DMS53 (cell line): ENCODE results near the gene SLC25A47.
A peak's percentile ranks its signal among the peaks of the same experiment; 100 is the strongest.
"Not testable (repeated sequence)": the region's sequence is repeated elsewhere in the genome, so short reads cannot be mapped to it uniquely, and the experiment has no call there.

Experiments
- DNase-seq: peaks from one replicate; lab custom pipeline; 2025; lab: John Stamatoyannopoulos, UW

The SLC25A47 gene

DNA sequence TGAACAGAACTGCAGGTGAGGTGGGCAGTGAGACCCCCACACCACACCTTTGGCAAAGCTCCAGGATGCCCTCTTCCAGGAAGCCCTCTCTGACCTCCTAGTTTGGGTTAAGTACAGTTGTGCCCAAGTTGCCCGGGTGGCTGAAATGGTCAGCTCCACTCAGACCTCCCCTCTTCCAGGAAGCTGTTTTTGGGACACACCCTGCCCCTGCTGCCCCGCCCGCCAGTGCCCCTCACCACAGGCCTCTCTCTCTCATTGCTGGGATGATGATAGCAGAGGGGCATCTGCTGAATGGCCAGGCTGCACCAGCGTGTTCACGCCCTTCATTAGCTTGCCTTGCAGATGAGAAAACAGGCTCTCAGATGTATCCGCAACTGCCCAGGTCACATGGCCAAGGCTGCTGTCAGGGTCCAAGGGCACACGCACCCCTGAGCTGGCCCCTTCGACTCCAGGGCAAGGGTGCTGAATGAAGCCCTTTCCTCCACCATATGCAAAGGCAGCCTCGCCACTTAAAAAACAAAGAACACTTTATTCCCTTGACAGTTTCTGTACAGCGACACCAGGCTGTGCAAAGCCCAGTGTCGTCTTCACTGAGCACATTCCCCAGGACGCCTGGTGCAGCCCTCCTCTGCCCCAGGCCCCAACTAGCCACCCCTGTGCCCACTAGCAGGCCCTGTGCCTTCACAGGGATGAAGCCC lies 32.4 kb upstream of the SLC25A47 start:
- no peak for DNase-seq

DNA sequence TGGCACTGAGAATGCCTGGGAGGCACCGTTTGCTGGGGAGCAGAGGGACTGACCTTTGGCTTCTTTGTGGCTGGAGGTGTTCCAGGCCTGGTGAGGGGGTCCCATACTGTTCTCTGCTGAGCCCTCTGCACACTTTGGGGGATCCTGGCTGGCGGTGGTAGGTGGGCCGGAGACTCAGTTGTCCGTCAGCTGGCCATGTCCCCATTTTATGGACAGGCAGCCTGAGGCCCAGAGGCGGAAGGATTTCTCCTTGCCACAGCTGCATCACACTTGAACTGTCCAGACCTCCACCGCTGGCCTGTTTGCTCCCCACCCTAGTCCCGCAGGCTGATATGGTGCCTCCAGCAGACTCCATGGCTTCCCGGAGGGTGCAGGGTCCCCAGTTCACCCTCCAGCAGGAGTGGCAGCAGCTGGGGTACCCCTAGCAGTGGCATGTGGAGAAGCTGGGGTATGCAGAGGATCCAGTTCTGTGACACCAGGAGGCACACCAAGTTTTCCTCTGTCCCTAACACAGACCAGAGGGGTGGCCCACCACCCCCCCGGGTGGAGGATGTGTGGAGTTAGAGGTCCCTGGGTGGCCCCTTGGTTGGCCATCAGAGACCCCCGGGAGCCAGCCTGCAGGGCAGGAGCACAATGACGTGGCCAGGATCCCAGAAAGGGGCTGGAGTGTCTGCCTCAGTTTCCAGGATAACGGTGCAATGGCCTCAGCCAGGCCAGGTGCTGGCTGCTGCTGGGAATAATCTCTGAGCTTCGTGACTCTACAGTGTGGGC lies 31.6 kb upstream of the SLC25A47 start:
- DNase-seq: no peak

DNA sequence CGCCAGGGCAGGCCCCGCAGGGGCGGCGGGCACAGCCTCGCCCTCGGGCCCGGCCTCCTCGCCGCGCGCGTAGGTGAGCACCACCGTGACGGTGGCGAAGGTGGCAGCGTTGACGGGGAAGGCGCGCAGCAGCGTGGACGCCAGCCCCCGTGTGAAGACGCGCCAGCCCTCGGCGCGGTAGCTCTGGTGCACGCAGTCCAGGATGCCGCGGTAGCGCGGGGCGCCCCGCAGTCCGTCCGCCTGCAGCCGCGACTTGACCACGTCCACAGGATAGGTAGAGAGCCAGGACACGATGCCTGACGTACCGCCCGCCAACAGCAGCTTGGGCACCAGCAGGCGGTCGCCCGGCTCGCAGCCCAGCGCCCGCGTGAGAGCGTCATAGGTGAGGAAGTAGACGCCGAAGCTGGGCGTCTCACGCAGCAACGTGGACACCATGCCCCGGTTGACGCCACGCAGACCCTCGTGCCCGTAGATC lies 30.8 kb upstream of the SLC25A47 start:
- DNase-seq: no peak

DNA sequence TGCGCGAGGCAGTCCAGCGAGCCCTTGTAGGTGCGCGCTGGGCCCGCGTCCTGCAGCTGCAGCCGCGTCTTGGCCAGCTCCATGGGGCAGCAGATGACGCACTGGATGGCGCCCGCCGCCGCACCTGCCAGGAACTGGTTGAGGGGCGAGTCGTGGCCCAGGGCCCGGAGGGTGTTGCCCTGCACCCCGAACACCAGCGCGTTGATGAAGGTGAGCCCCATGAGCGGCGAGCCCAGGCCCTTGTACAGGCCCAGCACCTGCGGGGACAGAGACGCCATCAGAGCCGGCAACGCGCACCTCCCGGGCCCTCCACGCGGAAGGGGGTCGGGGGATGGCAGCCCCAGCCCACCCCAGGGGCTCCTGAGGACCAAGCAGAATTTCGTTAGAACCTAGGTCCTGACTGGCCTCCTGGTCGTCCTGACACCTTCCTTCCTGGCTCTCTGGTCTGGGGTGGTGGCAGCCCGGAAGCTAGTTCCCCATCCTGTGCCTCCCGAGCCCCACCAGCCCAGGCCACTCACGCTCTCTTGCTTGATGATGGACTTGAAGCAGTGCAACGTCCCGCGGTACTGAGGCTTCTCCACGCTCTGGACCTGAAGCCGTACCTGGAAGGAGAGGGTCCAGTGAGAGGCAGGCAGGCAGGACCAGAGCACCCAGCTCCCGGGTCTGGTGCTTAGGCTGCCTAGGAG lies 30.2 kb upstream of the SLC25A47 start:
- no peak for DNase-seq

DNA sequence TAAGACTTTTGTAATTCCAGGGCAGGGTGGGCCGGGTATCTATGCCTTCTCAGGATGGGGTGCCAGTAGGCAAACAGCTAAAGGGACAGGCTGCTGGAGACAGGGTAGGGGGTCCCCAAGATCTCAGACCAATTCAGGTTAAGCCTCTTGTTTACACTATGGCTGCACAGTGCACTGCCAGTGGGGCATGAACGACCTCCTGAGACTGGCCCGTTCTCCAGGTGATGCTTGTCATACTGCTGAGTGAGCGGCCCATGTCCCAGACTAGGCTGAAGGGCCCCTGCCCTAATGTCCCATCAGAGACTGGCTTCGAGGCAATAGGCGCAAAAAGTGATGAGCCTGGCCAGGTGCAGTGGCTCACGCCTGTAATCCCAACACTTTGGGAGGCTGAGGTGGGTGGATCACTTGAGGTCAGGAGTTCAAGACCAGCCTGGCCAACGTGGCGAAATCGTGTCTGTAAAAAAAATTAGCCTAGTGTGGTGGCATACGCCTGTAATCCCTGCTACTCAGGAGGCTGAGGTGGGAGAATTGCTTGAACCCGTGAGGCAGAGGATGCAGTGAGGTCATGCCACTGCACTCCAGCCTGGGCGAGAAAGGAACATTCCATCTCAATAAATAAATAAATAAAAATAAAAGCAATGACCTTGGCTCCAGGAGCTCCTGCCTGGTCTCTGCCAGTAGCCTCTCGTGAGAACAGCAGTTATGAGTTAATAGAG lies 29.5 kb upstream of the SLC25A47 start:
- DNase-seq: no peak

DNA sequence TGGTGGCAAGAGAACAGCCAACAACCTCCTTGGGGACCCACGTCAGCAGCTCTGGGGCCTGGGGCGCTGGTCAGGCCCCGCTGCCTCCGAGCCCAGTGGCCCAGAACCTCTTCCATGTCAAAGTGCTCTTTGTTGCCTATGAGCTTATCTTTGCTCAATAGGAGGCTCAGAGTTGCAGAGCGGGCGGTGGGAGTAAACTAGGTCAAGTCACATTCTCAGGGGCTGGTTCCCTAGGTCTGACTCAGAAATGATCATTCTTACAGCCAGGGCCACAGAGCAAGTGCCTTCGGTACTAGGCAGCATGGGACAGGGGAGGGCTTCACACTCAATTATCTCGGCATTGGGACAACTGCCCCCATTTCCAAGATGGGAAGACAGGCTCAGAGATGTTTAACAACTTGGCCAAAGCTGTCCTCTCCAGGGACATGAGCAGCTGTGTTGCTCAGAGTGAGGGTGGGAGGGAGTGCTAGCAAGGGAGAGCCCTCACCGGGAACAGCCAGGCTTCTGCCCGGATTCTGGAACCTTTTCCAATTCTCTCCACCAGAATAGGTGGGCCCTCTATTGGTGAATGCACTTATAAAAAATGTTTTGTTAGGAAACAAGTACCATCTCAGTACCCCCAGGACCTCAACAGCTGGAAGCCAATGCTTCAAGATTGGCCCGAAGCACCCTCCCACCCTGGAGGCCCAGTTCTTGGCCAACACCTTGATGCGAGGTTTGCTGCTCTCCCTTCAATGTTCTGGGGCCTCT lies 28.8 kb upstream of the SLC25A47 start:
- no peak for DNase-seq

DNA sequence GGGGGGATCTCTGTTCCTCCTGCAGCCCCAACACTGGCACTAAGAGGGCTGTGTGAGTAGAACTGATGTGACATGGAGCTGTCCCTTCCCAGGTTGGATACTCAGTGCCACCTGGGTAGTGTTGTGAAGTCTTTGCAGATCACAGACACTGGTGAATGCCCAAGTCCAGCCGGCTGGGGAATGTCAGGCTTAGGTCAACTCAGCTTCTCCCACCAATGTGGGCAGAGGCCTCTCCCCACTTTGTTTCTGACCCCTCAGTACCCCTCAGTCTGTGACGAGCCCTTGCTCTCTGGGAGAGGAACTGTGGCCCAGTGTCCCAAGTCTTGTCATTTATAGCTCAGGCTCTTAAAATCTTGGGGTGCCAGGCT lies 28.2 kb upstream of the SLC25A47 start:
- DNase-seq: no peak

DNA sequence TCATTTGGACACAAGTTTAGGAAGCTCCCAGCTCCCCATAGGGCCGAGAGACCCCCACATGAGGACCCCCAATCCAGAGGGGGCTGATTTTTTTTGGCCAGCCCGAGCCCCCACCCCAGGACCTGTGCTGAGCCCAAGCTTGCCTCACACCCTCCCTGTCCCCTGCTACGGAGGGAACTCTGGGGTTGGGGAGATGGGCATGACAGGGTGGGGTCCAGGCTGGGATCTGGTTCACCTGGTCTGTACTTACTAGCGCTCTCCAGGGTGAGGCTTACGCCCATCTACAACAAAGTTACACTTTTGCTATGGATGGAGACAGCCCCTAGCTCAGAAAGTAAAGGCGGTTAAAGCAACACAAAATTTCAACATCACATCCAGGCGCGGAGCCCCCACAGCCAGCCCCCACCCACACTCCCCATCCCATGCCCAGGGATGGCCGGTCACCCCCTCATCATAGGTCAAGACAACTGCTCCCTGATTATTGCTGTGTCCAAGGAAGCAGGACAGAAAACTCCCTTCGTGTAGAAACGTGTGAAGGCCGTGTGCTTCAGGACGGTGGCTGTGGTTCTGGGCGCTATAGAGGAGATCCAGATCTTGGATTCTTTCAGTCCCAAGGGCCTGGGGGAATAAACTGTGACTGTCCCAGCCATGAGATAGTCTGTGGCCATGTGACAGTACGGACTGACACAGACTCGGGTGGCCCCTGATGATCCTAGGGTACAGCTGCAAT lies 27.6 kb upstream of the SLC25A47 start:
- DNase-seq: no peak

DNA sequence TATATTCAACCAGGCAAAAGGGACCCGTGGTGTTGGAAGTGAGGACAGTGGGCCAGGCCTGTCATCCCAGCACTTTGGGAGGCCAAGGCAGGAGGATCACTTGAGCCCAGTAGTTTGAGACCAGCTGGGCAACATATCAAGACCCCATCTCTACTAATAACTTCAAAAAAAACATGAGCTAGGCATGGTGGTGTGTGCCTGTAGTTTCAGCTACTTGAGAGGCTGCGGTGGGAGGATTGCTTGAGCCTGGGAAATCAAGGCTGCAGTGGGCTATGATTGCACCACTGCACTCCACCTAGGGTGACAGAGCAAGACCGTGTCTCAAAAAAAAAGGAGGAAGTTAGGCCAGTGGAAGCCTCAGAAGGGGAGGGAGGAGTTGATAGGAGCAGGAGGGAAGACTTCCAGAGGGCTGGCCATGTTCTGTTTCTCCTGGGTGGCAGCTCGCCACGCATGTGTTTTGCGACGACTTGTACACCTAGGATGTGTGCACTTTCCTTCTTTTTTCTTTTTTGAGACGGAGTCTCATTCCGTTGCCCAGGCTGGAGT lies 27.0 kb upstream of the SLC25A47 start:
- DNase-seq: no peak

DNA sequence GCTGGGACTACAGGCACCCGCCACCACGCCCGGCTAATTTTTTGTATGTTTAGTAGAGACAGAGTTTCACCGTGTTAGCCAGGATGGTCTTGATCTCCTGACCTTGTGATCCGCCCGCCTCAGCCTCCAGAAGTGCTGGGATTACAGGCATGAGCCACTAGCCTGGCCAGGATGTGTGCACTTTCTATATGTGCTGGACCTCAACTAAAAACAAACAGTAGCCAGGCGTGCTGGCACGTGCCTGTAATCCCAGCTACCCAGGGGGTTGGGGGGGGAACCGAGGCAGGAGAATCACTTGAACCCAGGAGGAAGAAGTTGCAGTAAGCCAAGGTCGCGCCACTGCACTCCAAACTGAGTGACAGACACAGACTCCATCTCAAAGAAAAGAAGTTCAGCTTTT lies 26.4 kb upstream of the SLC25A47 start:
- DNase-seq: not testable (repeated sequence)

DNA sequence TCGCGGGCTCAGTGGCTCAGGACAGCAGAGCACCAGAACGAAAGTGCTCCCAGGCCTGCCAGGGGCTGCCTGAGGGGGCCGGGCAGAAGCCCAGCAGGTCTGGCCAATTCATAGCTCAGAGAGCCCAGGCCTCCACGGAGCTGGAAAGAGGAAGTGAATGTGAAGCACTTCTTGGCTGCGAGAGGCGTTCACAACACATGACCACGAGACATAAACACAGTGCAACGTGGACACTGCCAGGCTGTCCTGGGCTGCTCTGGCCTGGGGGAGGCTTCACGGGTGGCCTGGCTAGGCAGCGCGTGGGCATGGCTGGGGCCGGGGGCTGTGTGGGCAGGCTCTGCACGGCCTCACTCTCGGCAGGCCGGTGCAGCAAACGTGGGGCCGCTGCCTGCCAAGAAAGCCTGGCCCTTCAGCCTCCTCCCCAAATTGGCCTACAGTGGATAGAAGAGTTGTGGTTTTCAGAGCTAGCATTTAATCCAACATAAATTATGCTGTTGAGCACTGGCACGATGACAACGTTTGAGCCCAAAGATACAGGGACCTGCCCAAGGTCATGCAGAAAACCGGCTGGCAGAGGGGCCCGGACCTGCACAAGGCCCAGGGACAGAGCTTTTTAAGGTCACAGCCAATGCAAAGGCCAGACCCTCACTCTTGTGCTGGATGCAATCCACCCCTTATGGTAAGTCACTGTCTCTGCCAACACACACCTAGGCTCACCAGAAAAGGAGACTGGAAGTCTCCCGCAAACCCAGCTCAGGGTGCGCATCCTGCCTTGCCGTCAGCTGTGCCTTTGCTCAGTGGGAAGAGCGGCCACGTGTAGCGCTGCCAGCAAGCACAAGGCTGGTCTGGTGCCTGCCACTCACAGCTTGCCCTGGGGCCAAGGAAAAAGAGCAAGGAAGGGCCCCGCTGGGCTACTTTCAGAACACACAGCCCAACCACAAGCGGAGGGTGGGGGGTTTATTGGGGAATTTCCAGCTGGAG lies 25.5 kb upstream of the SLC25A47 start:
- no peak for DNase-seq

DNA sequence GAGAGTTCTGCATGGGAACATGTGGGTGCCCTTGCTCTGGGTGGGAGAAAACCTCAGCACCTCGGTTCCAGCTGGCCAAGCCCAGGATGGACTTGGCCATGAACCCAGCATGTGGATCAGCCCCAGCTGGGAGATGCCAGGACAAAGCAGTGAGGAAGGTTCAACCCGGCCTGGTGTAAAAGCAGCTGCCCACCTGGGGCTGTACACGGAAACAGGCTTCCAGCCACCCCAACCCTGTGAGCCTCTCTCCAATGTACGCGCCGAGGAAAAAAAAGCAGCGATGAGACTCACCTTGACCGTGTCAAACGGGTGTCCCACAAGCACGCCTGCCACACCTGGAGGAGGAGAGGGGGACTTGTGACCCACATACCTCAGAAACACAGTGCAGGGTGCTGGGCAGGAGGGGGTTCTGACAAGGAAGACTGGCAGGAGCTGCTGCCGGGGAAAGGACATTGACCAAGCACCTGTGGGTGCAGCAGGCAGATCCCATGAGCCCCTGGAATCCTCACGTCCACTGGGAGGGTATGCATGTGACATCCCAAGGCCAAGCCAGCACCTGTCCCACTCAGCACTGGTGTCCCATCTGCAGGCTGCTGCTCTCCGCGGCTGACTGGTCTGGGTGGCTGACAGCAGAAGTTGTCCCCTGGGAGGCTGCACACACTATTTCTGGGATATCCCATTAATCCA lies 24.4 kb upstream of the SLC25A47 start:
- no peak for DNase-seq

DNA sequence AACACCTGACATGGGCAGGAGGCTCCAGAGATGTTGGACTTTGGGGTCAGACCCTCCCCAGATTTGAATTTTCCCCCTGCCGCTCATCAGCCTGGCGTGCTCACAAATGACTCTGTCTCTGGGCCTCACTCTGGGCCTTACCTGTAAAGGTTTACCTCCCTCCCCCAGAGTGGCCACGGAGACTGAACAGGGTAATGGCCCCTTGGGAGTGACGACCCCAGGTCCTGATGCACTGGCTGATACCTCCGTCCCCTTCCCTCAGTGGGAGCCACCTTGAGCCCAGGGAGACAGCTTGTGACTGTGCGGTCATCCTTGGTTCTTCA lies 23.9 kb upstream of the SLC25A47 start:
- no peak for DNase-seq

DNA sequence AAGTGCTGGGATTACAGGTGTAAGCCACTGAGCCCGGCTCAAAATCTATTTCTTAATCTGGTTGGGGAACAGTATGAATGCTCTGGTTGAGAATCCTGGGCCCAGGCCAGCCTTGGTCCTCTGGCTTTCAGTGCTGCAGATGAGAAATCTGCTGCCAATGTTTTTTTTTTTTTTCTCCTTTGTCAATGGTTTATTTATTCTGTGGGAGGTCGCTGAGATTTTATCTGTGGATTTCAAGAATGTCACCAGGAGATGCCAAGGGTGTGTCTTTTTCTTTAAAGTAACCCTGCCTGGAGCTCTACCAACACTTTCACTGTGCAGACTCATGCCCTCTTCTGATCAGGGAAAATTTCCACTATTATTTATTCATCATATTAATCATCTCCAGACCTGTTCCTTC lies 20.5 kb upstream of the SLC25A47 start:
- no peak for DNase-seq

DNA sequence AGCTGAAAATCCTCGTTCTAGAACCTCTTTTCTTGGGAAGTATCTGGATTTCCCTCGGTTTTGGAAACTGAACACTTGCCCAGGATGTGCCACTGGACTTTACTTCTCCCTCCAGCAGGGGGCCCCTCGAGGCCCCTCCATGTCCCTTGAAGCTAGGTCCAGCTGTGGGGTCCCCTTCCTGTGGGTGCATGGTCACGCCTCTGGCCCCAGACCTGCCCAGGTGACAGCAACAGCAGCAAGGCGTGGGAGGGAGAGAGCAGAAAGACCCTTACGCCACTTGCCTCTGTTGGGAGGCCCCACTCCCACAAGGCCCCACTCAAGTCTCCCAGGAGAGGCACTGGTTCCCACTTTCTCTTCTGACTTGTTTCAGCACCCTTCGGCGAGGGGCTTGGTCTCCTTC lies 20.0 kb upstream of the SLC25A47 start:
- DNase-seq: peak; percentile 20

DNA sequence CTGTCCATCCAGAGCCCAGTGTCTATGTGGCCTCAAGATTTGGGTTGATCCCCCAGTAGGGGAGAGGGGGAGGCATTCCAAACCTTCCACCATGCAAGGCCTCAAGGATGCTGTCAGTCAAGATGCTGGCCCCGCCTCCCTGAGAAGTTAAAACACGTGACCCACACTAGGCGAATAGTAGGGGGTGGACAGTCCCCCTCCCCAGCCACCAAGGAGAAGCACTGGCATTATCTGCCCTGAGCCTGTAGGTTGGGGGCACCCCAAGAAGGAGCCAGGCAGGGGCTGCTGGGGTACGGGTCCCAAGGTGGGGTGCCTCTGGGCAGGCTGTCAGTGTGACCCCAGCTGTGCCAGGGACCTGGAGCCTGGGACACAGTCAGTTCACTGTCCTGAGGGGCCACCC lies 19.2 kb upstream of the SLC25A47 start:
- DNase-seq: no peak

DNA sequence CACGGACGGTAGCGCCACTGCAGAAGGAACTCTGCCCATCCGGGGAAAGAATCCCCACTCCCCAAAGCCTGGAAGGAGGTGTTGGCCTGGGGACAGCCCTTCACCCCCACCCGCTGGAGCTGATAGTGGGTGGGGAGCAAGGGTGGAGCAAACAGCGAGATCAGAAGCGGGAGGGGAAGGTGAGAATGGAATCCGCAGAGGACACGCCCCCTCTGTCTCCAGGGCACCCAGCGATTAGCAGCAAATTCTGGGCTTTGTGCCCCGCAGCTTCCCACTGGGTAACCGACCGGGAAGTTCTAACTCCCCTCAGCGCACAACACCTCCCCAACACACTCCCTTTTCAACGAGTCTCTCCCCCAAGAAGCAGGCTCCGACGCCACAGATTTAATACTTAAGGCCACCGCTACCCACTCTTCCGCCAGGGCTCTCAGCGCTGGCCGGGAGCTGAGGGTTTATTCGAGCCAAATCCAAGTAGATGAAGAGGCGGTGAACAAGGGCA lies 18.3 kb upstream of the SLC25A47 start:
- peak; percentile 67 for DNase-seq

DNA sequence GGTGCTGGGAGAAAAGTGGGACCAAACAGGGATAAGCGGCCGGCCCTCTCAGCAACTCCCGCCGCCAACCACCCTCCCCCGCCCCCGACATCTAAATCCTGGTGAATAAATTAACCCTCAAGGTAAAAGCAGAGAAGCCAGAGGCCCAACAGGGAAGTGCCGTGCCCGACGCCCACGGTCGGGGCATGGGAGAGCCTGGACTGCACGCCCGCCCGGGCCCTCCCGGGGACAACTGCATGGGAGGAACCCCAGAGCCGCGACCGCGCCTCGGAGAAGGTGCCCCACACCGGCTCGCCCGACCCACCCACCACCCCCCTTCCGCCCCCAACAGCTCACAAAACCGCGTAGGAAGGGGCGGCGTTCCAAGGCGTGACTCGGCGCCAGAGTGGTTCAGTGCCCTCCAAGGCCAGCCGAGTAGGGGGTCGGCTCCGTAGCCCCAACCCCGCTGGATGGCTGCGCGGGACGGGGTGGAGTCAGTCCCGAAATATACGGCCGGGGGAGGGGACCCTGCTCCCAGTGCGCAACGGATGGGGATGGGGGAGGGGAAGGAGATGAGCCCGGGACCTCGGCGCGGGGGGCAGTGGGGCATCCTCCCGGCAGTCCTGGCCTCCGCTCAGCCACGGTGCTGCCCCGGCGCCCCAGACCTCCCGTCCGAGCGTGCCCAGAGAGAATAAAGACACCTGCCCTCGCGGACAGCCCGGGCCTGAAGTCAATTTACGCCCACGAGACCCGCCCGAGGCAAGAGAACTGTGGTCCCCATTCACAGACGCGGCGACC lies 17.6 kb upstream of the SLC25A47 start:
- peak; percentile 67 for DNase-seq
